Esophagus squamous epithelium (tissue), 5 donors: ENCODE results near the gene DTNA. TPM values are rescaled to one million over a fixed set of nuclear protein-coding genes. Genes with fewer than 3 reads are reported as not detected.

Experiments
- DNase-seq: peaks from one replicate; lab custom pipeline; 2025; lab: John Stamatoyannopoulos, UW
- H3K27ac ChIP-seq, 4 donors: fragments of 200-600 bp; sonication (generic); one replicate each; pipeline ENCODE4 v1.5.1; 2016 to 2019; ENCODE audit warnings: mild to moderate bottlenecking in 1 of 4
- H3K27me3 ChIP-seq, 4 donors: fragments of 200-600 bp; sonication (generic); 1 replicate in 3 of 4; 2 replicates in 1 of 4; pipeline versions ENCODE4 v1.5.1 to v1.6.0; 2017 to 2021; ENCODE audit warnings: antibody characterized with exemption in 1 of 4
- H3K36me3 ChIP-seq, 3 donors: fragments of 200-600 bp; sonication (generic); one replicate each; pipeline ENCODE4 v1.5.1; 2016 to 2019
- H3K4me1 ChIP-seq, 3 donors: fragments of 200-600 bp; sonication (generic); one replicate each; pipeline ENCODE4 v1.5.1; 2017 to 2019
- H3K4me3 ChIP-seq, 4 donors: fragments of 200-600 bp; sonication (generic); 1 replicate in 3 of 4; 2 replicates in 1 of 4; pipeline ENCODE4 v1.5.1; 2016 to 2019; ENCODE audit warnings: mild to moderate bottlenecking in 2 of 4, moderate library complexity in 1 of 4
- H3K9me3 ChIP-seq, 3 donors: fragments of 200-600 bp; sonication (generic); one replicate each; pipeline ENCODE4 v1.5.1; 2016 to 2019
- CTCF ChIP-seq, 6 experiments: fragments of 450-650 bp in 4 of 6; fragments of 200-600 bp in 2 of 6; sonication (generic) in 2 of 6; IDR thresholded peaks; one replicate each; pipeline ENCODE4 v1.5.1; 2016 to 2019; ENCODE audit warnings: antibody characterized with exemption in 6 of 6, mild to moderate bottlenecking in 4 of 6, moderate library complexity in 4 of 6
- POLR2A ChIP-seq, 4 donors: fragments of 450-650 bp; IDR thresholded peaks; one replicate each; pipeline ENCODE4 v1.6.1; 2017; ENCODE audit warnings: antibody characterized with exemption in 4 of 4, mild to moderate bottlenecking in 4 of 4, moderate library complexity in 3 of 4
- WGBS, 2 donors: methylation state at CpG; one replicate each; pipeline ENCODE4 v1.1.5; 2018; 5-methylcytosine and 5-hydroxymethylcytosine counted together
- intact Hi-C: fragments of 100-400 bp; cut with DNase I; formaldehyde crosslinking; loops from one replicate; pipeline ENCODE4 v1.15.0; 2022
- total RNA-seq, 4 donors: library from RNA; depleted of rRNA; stranded (reverse); fragments of >200 nt; gene quantifications; one replicate each; pipeline ENCODE4 v1.1.0, GENCODE V29; 2016
- donor health status: DM: yes; HTN: yes; CAD: no.

The DTNA gene
- total RNA-seq, 4 donors from 2014 or later, result 1.7 to 75.0 (median 17.2) TPM

GRCh38 chr18:34738175-34738894 lies 28.2 kb downstream of the DTNA start:
- peaks cover 0 to 12% (median 5%) of the 10 kb centered on the region in 3 donors for H3K4me1 ChIP-seq
- TF ChIP-seq POLR2A (IDR thresholded peaks at IDR 0.05) (no peak), CTCF (IDR thresholded peaks at IDR 0.05) (no peak)
- no peaks in the 10 kb centered on the region for H3K27me3 ChIP-seq
- 38 to 45% methylated on average over 9 of the region's 9 CpGs for WGBS, 2 donors
- no peak for DNase-seq
- H3K27ac ChIP-seq, result no peak overlapping the region
- no peaks in the 10 kb centered on the region for H3K9me3 ChIP-seq
- intact Hi-C loops, result no loop called here
- H3K36me3 ChIP-seq, result no peaks in the 10 kb centered on the region
- no peak overlapping the region for H3K4me3 ChIP-seq

GRCh38 chr18:34740101-34740500 lies 30.0 kb downstream of the DTNA start:
- 84% methylated on average over 1 of the region's 1 CpG for WGBS, 2 donors
- H3K27ac ChIP-seq, result no peak overlapping the region
- no peaks in the 10 kb centered on the region for H3K27me3 ChIP-seq
- intact Hi-C loops, result no loop called here
- no peaks in the 10 kb centered on the region for H3K9me3 ChIP-seq
- no peaks in the 10 kb centered on the region for H3K36me3 ChIP-seq
- H3K4me3 ChIP-seq, result no peak overlapping the region
- peaks cover 0 to 12% (median 5%) of the 10 kb centered on the region in 3 donors for H3K4me1 ChIP-seq
- TF ChIP-seq CTCF (IDR thresholded peaks at IDR 0.05), result no peak
- no peak for TF ChIP-seq POLR2A (IDR thresholded peaks at IDR 0.05)
- DNase-seq, result no peak

GRCh38 chr18:34740724-34741123 lies 30.6 kb downstream of the DTNA start:
- H3K4me3 ChIP-seq, result no peak overlapping the region
- TF ChIP-seq CTCF (IDR thresholded peaks at IDR 0.05) (no peak), POLR2A (IDR thresholded peaks at IDR 0.05) (no peak)
- intact Hi-C loops, result no loop called here
- no peaks in the 10 kb centered on the region for H3K27me3 ChIP-seq
- no peak for DNase-seq
- WGBS, 2 donors, result 70 to 82% methylated on average over 3 of the region's 3 CpGs
- no peak overlapping the region for H3K27ac ChIP-seq
- H3K36me3 ChIP-seq, result no peaks in the 10 kb centered on the region
- H3K9me3 ChIP-seq, result no peaks in the 10 kb centered on the region
- H3K4me1 ChIP-seq, result peaks cover 0 to 12% (median 5%) of the 10 kb centered on the region in 3 donors

GRCh38 chr18:34741401-34741800 lies 31.3 kb downstream of the DTNA start:
- 38 to 41% methylated on average over 1 of the region's 1 CpG for WGBS, 2 donors
- Histone ChIP-seq H3K4me3 (no peak overlapping the region), H3K27ac (no peak overlapping the region), H3K9me3 (no peaks in the 10 kb centered on the region), H3K27me3 (no peaks in the 10 kb centered on the region), H3K36me3 (no peaks in the 10 kb centered on the region), H3K4me1 (peaks cover 0 to 12% (median 5%) of the 10 kb centered on the region in 3 donors)
- TF ChIP-seq POLR2A (IDR thresholded peaks at IDR 0.05) (no peak), CTCF (IDR thresholded peaks at IDR 0.05) (no peak)
- no peak for DNase-seq
- intact Hi-C loops, result no loop called here

GRCh38 chr18:34742891-34743341 lies 32.8 kb downstream of the DTNA start:
- no peak overlapping the region for H3K27ac ChIP-seq
- H3K36me3 ChIP-seq, result no peaks in the 10 kb centered on the region
- H3K4me3 ChIP-seq, result no peak overlapping the region
- TF ChIP-seq CTCF (IDR thresholded peaks at IDR 0.05) (no peak), POLR2A (IDR thresholded peaks at IDR 0.05) (no peak)
- no peak for DNase-seq
- 70 to 73% methylated on average over 5 of the region's 5 CpGs for WGBS, 2 donors
- H3K9me3 ChIP-seq, result no peaks in the 10 kb centered on the region
- peaks cover 0 to 11% (median 5%) of the 10 kb centered on the region in 3 donors for H3K4me1 ChIP-seq
- no peaks in the 10 kb centered on the region for H3K27me3 ChIP-seq
- intact Hi-C loops, result no loop called here
